HepG2 (cell line): Measurements from ENCODE around the gene ARMH1. TPM values are rescaled to one million over a fixed set of nuclear protein-coding genes. Genes with fewer than 3 reads are reported as not detected.
A peak's percentile ranks its signal among the peaks of the same experiment; 100 is the strongest.

Experiments
- CEBPB ChIP-seq: IDR thresholded peaks from 2 replicates; pipeline ENCODE4 v1.6.1; 2011; ENCODE audit warnings: low read depth, low read length, improper control_type of control experiment, borderline replicate concordance
- ETV5 ChIP-seq: IDR thresholded peaks from 2 replicates; pipeline ENCODE4 v1.6.1; 2018; ENCODE audit warnings: missing biosample characterization, missing genetic modification reagents, inconsistent platforms, borderline replicate concordance
- GFI1 ChIP-seq: sonication (generic); formaldehyde crosslinking; IDR thresholded peaks from 2 replicates; pipeline ENCODE4 v1.5.0; 2020; ENCODE audit warnings: missing genetic modification reagents, mild to moderate bottlenecking, borderline replicate concordance
- KDM2A ChIP-seq: sonication (generic); formaldehyde crosslinking; IDR thresholded peaks from 2 replicates; pipeline ENCODE4 v1.4.0; 2020; ENCODE audit warnings: low read depth, missing genetic modification reagents, borderline replicate concordance
- MBNL3 ChIP-seq: fragments of 250-450 bp; sonication (Bioruptor Pico); conservative IDR thresholded peaks from 2 replicates; pipeline ENCODE4 v1.8.0; 2022; ENCODE audit warnings: mild to moderate bottlenecking, inconsistent platforms
- MLLT10 ChIP-seq: sonication (generic); formaldehyde crosslinking; IDR thresholded peaks from 2 replicates; pipeline ENCODE4 v1.4.0; 2020; ENCODE audit warnings: missing genetic modification reagents
- NCOA5 ChIP-seq: sonication (generic); formaldehyde crosslinking; IDR thresholded peaks from 2 replicates; pipeline ENCODE4 v1.4.0; 2020; ENCODE audit warnings: missing genetic modification reagents
- NR2F1 ChIP-seq, 2 experiments: fragments of 450-650 bp in 1 of 2; formaldehyde crosslinking in 1 of 2; IDR thresholded peaks; 2 replicates each; pipeline versions ENCODE4 v1.5.0 to v1.6.1; 2016 to 2020; ENCODE audit warnings: mild to moderate bottlenecking in 1 of 2, missing compliant biosample characterization in 1 of 2, missing genetic modification reagents in 1 of 2, moderate library complexity in 1 of 2
- RBM39 ChIP-seq: fragments of 200-400 bp; formaldehyde crosslinking; IDR thresholded peaks from one replicate; pipeline ENCODE4 v1.6.1; 2018; ENCODE audit warnings: antibody characterized with exemption, mild to moderate bottlenecking, low read depth, low read length; ENCODE audit not compliant: poor library complexity, severe bottlenecking
- SATB2 ChIP-seq: sonication (generic); formaldehyde crosslinking; IDR thresholded peaks from 2 replicates; pipeline ENCODE4 v1.5.0; 2020; ENCODE audit warnings: missing genetic modification reagents
- SRY ChIP-seq: sonication (generic); formaldehyde crosslinking; IDR thresholded peaks from 2 replicates; pipeline ENCODE4 v1.8.0; 2022; ENCODE audit warnings: mild to moderate bottlenecking, missing genetic modification reagents
- TCF7 ChIP-seq: sonication (generic); IDR thresholded peaks from 2 replicates; pipeline ENCODE4 v1.6.1; 2016; ENCODE audit warnings: antibody characterized with exemption, low read depth
- ZFP1 ChIP-seq: IDR thresholded peaks from 2 replicates; pipeline ENCODE4 v1.6.1; 2016
- ZNF253 ChIP-seq: sonication (generic); formaldehyde crosslinking; IDR thresholded peaks from 2 replicates; pipeline ENCODE4 v1.8.0; 2022; ENCODE audit warnings: mild to moderate bottlenecking, missing genetic modification reagents, borderline replicate concordance
- ZNF570 ChIP-seq: sonication (generic); formaldehyde crosslinking; IDR thresholded peaks from 2 replicates; pipeline ENCODE4 v1.4.0; 2020; ENCODE audit warnings: mild to moderate bottlenecking, missing genetic modification reagents, borderline replicate concordance
- polyA plus RNA-seq, 8 experiments: library from polyadenylated mRNA; depleted of rRNA in 3 of 8; stranded (reverse) in 7 of 8; unstranded in 1 of 8; fragments of >200 nt; fragmentation: Illumina TruSeq in 4 of 8; extraction: Trizol in 4 of 8; gene quantifications; 2 replicates each; pipeline versions ENCODE4 v1.2.1 to v1.2.3, GENCODE V29; 2011 to 2016; ENCODE audit warnings: low read depth in 4 of 8, missing spikeins in 1 of 8, mixed read lengths in 1 of 8; ENCODE audit not compliant: insufficient read depth in 1 of 8
- total RNA-seq, 5 experiments: library from RNA; depleted of rRNA; stranded (reverse); fragments of >200 nt; fragmentation: Illumina TruSeq; extraction: Trizol; gene quantifications; 2 replicates each; pipeline ENCODE4 v1.2.3, GENCODE V29; 2016; ENCODE audit warnings: low read depth in 1 of 5
- TF ChIP-seq, protein P1 (sequence below): sonication (generic); formaldehyde crosslinking; IDR thresholded peaks from 2 replicates; pipeline ENCODE4 v1.8.0; 2022; ENCODE audit warnings: mild to moderate bottlenecking, missing genetic modification reagents, moderate library complexity
- TF ChIP-seq, protein P2 (sequence below): sonication (generic); formaldehyde crosslinking; IDR thresholded peaks from 2 replicates; pipeline ENCODE4 v1.4.0; 2020; ENCODE audit warnings: missing genetic modification reagents
- TF ChIP-seq, protein P3 (sequence below): sonication (generic); formaldehyde crosslinking; IDR thresholded peaks from 2 replicates; pipeline ENCODE4 v1.5.1; 2020; ENCODE audit warnings: mild to moderate bottlenecking, missing genetic modification reagents, moderate library complexity
- TF ChIP-seq, protein P4 (sequence below): sonication (generic); formaldehyde crosslinking; IDR thresholded peaks from 2 replicates; pipeline ENCODE4 v1.5.0; 2020; ENCODE audit warnings: mild to moderate bottlenecking, missing genetic modification reagents, borderline replicate concordance
- TF ChIP-seq, protein P5 (sequence below): sonication (generic); formaldehyde crosslinking; IDR thresholded peaks from 2 replicates; pipeline ENCODE4 v1.4.0; 2020; ENCODE audit warnings: missing genetic modification reagents
- TF ChIP-seq, protein P6 (sequence below): sonication (generic); formaldehyde crosslinking; conservative IDR thresholded peaks from 2 replicates; pipeline ENCODE4 v1.8.0; 2022; ENCODE audit warnings: missing genetic modification reagents

Gene ARMH1
- total and polyA plus RNA-seq, 2 of the 13 experiments (the other 11 are each of a cell fraction or from before 2014, with no cell fraction given), result 0.69 TPM; not detected in 1

DNA sequence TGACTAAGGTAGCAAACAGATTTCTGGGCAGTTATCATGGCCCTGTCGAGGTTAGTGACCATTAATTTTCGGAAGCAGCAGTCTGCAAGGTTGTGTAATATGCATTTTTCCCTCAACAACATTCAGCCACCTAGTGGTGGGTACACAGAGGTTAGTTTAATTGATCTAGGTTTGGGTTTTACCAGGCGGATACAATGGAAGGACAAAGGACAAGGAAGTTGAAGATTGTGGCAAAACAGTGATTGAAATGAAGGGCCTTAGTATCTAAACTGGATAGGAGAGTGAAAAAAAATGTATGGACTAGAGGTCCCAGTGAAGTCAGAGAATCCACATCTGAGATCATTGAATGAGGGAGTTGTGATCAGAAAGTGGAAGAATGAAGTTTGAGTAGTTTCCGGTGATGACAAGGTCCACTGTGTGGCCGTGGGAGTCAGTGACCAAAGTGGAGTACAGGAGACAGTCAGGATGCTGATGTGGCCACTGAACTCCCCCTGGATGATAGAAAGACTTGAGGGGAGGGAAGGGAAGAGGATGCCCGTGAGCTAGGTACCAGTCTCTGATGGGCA lies 2.8 kb downstream of the ARMH1 start (continued):
- peak; percentile 20; the same call in 1 of the 2 replicates for TF ChIP-seq ETV5 (CRISPR knock-in tag)
- TF ChIP-seq, protein P1, sequence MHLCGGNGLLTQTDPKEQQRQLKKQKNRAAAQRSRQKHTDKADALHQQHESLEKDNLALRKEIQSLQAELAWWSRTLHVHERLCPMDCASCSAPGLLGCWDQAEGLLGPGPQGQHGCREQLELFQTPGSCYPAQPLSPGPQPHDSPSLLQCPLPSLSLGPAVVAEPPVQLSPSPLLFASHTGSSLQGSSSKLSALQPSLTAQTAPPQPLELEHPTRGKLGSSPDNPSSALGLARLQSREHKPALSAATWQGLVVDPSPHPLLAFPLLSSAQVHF, result no peak
- TF ChIP-seq, protein P2, sequence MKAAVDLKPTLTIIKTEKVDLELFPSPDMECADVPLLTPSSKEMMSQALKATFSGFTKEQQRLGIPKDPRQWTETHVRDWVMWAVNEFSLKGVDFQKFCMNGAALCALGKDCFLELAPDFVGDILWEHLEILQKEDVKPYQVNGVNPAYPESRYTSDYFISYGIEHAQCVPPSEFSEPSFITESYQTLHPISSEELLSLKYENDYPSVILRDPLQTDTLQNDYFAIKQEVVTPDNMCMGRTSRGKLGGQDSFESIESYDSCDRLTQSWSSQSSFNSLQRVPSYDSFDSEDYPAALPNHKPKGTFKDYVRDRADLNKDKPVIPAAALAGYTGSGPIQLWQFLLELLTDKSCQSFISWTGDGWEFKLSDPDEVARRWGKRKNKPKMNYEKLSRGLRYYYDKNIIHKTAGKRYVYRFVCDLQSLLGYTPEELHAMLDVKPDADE (CRISPR knock-in tag), result no peak
- no peak for TF ChIP-seq ZNF253 (CRISPR knock-in tag)
- TF ChIP-seq, protein P3, sequence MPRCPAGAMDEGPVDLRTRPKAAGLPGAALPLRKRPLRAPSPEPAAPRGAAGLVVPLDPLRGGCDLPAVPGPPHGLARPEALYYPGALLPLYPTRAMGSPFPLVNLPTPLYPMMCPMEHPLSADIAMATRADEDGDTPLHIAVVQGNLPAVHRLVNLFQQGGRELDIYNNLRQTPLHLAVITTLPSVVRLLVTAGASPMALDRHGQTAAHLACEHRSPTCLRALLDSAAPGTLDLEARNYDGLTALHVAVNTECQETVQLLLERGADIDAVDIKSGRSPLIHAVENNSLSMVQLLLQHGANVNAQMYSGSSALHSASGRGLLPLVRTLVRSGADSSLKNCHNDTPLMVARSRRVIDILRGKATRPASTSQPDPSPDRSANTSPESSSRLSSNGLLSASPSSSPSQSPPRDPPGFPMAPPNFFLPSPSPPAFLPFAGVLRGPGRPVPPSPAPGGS, result no peak
- TF ChIP-seq, protein P4, sequence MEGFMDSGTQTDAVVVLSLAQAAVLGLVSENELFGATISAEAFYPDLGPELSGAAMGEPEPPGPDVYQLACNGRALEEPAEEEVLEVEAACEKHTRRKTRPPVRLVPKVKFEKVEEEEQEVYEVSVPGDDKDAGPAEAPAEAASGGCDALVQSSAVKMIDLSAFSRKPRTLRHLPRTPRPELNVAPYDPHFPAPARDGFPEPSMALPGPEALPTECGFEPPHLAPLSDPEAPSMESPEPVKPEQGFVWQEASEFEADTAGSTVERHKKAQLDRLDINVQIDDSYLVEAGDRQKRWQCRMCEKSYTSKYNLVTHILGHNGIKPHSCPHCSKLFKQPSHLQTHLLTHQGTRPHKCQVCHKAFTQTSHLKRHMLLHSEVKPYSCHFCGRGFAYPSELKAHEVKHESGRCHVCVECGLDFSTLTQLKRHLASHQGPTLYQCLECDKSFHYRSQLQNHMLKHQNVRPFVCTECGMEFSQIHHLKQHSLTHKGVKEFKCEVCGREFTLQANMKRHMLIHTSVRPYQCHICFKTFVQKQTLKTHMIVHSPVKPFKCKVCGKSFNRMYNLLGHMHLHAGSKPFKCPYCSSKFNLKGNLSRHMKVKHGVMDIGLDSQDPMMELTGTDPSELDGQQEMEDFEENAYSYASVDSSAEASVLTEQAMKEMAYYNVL (CRISPR knock-in tag), result 0 out of 2 replicates have a peak, but pooled peaks have one; percentile 26
- no peak for TF ChIP-seq GFI1
- TF ChIP-seq, protein P5, sequence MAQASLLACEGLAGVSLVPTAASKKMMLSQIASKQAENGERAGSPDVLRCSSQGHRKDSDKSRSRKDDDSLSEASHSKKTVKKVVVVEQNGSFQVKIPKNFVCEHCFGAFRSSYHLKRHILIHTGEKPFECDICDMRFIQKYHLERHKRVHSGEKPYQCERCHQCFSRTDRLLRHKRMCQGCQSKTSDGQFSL (CRISPR knock-in tag), result no peak
- TF ChIP-seq SRY (CRISPR knock-in tag), result no peak
- no peak for TF ChIP-seq ZNF570 (CRISPR knock-in tag)
- no peak for TF ChIP-seq RBM39
- no peak for TF ChIP-seq SATB2
- TF ChIP-seq ZFP1, result no peak
- TF ChIP-seq NCOA5, result no peak
- TF ChIP-seq CEBPB, result peak; percentile 91
- no peak for TF ChIP-seq MLLT10 (CRISPR knock-in tag)
- no peak for TF ChIP-seq KDM2A (CRISPR knock-in tag)
- no peak for TF ChIP-seq NR2F1 (CRISPR knock-in tag; IDR thresholded peaks at IDR 0.05)
- no peak for TF ChIP-seq MBNL3 (CRISPR knock-in tag)
- TF ChIP-seq TCF7, result no peak
- TF ChIP-seq, protein P6, sequence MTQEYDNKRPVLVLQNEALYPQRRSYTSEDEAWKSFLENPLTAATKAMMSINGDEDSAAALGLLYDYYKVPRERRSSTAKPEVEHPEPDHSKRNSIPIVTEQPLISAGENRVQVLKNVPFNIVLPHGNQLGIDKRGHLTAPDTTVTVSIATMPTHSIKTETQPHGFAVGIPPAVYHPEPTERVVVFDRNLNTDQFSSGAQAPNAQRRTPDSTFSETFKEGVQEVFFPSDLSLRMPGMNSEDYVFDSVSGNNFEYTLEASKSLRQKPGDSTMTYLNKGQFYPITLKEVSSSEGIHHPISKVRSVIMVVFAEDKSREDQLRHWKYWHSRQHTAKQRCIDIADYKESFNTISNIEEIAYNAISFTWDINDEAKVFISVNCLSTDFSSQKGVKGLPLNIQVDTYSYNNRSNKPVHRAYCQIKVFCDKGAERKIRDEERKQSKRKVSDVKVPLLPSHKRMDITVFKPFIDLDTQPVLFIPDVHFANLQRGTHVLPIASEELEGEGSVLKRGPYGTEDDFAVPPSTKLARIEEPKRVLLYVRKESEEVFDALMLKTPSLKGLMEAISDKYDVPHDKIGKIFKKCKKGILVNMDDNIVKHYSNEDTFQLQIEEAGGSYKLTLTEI (CRISPR knock-in tag), result no peak
